Thyroid gland (tissue), 4 donors: ENCODE measurements around the gene FKBP7. TPM values are rescaled to one million over a fixed set of nuclear protein-coding genes. Genes with fewer than 3 reads are reported as not detected.
"Not testable (repeated sequence)": the region's sequence is repeated elsewhere in the genome, so short reads cannot be mapped to it uniquely, and the experiment has no call there.

Source experiments
- DNase-seq, 2 donors: peaks; one replicate each; pipeline ENCODE4 v3.0.0-alpha.2; 2019
- H3K27ac ChIP-seq, 3 donors: fragments of 200-600 bp; sonication (generic); 1 replicate in 2 of 3; 2 replicates in 1 of 3; pipeline ENCODE4 v1.5.1; 2016 to 2019; ENCODE audit warnings: mild to moderate bottlenecking in 1 of 3, moderate library complexity in 1 of 3
- H3K27me3 ChIP-seq: fragments of 200-600 bp; sonication (generic); one replicate; pipeline ENCODE4 v1.5.1; 2019
- H3K36me3 ChIP-seq, 2 donors: fragments of 200-600 bp; sonication (generic); one replicate each; pipeline ENCODE4 v1.5.1; 2016 to 2019
- H3K4me1 ChIP-seq, 2 donors: fragments of 200-600 bp; sonication (generic); one replicate each; pipeline ENCODE4 v1.5.1; 2017 to 2019
- H3K4me3 ChIP-seq, 3 donors: fragments of 200-600 bp; sonication (generic); replicated peaks in 1 of 3; 1 replicate in 2 of 3; 2 replicates in 1 of 3; pipeline ENCODE4 v1.5.1; 2016; ENCODE audit warnings: mild to moderate bottlenecking in 1 of 3
- H3K9me3 ChIP-seq: fragments of 200-600 bp; sonication (generic); one replicate; pipeline ENCODE4 v1.5.1; 2017
- CTCF ChIP-seq, 6 experiments: fragments of 200-600 bp in 3 of 6; fragments of 450-650 bp in 3 of 6; sonication (generic) in 3 of 6; IDR thresholded peaks; one replicate each; pipeline ENCODE4 v1.5.1; 2016 to 2019; ENCODE audit warnings: antibody characterized with exemption in 6 of 6, mild to moderate bottlenecking in 2 of 6, inconsistent platforms in 1 of 6, moderate library complexity in 1 of 6
- POLR2A ChIP-seq, 2 donors: fragments of 450-650 bp; IDR thresholded peaks; one replicate each; pipeline ENCODE4 v1.6.1; 2017; ENCODE audit warnings: antibody characterized with exemption in 2 of 2, mild to moderate bottlenecking in 2 of 2, moderate library complexity in 1 of 2
- WGBS, 2 donors: methylation state at CpG; one replicate each; pipeline ENCODE4 v1.1.5; 2017; 5-methylcytosine and 5-hydroxymethylcytosine counted together
- intact Hi-C: fragments of 100-400 bp; cut with DNase I; formaldehyde crosslinking; loops from one replicate; pipeline ENCODE4 v1.15.1; 2023
- total RNA-seq, 4 donors: library from RNA; depleted of rRNA; stranded (reverse); fragments of >200 nt; gene quantifications; one replicate each; pipeline ENCODE4 v1.2.3, GENCODE V29; 2016

Gene FKBP7
- total RNA-seq, 4 donors from 2014 or later, result 10.0 to 22.4 (median 16.5) TPM

GRCh38 chr2:178426388-178426787 lies 52.0 kb downstream of the FKBP7 start:
- H3K27me3 ChIP-seq, result no peaks in the 10 kb centered on the region

GRCh38 chr2:178425255-178425827 lies 53.1 kb downstream of the FKBP7 start:
- WGBS, 2 donors, result 97 to 99% methylated on average over 4 of the region's 4 CpGs
- DNase-seq, result no peak
- H3K27me3 ChIP-seq, result no peaks in the 10 kb centered on the region
- H3K9me3 ChIP-seq, result no peaks in the 10 kb centered on the region
- H3K4me3 ChIP-seq, result no peak overlapping the region
- no peak for TF ChIP-seq CTCF (IDR thresholded peaks at IDR 0.05)
- no peak for TF ChIP-seq POLR2A (IDR thresholded peaks at IDR 0.05)
- H3K36me3 ChIP-seq, result peaks cover 0 to 4% of the 10 kb centered on the region in 2 donors
- H3K4me1 ChIP-seq, result no peaks in the 10 kb centered on the region
- intact Hi-C loops, result no loop called here
- H3K27ac ChIP-seq, result no peak overlapping the region

More at GRCh38 chr2:178426388-178426787, 52.0 kb downstream of the FKBP7 start:
- Histone ChIP-seq H3K27ac (no peak overlapping the region), H3K9me3 (no peaks in the 10 kb centered on the region), H3K36me3 (peaks cover 7 to 10% of the 10 kb centered on the region in 2 donors), H3K4me3 (no peak overlapping the region), H3K4me1 (no peaks in the 10 kb centered on the region)
- intact Hi-C loops, result no loop called here
- no peak for TF ChIP-seq CTCF (IDR thresholded peaks at IDR 0.05)
- TF ChIP-seq POLR2A (IDR thresholded peaks at IDR 0.05), result no peak
- no peak for DNase-seq
- 89 to 91% methylated on average over 3 of the region's 3 CpGs for WGBS, 2 donors

GRCh38 chr2:178423746-178424145 lies 54.7 kb downstream of the FKBP7 start:
- H3K4me3 ChIP-seq, DNase-seq, H3K27ac ChIP-seq, H3K27me3 ChIP-seq, H3K36me3 ChIP-seq, H3K4me1 ChIP-seq, H3K9me3 ChIP-seq, intact Hi-C loops: not testable (repeated sequence)
- WGBS, 2 donors, result 97 to 99% methylated on average over 5 of the region's 5 CpGs

GRCh38 chr2:178422097-178422496 lies 56.3 kb downstream of the FKBP7 start:
- Histone ChIP-seq H3K9me3 (no peaks in the 10 kb centered on the region), H3K4me3 (no peak overlapping the region), H3K27ac (no peak overlapping the region), H3K36me3 (no peaks in the 10 kb centered on the region), H3K27me3 (no peaks in the 10 kb centered on the region), H3K4me1 (no peaks in the 10 kb centered on the region)
- no peak for DNase-seq
- TF ChIP-seq POLR2A (IDR thresholded peaks at IDR 0.05) (no peak), CTCF (IDR thresholded peaks at IDR 0.05) (no peak)
- intact Hi-C loops, result no loop called here
- 92 to 96% methylated on average over 3 of the region's 3 CpGs for WGBS, 2 donors

- WGBS, 2 donors, result 43 to 58% methylated on average over 1 of the region's 1 CpG
- intact Hi-C loops, result no loop called here
- H3K27ac ChIP-seq, result no peak overlapping the region
- TF ChIP-seq CTCF (IDR thresholded peaks at IDR 0.05) (no peak), POLR2A (IDR thresholded peaks at IDR 0.05) (no peak)
- no peak overlapping the region for H3K4me3 ChIP-seq
- no peaks in the 10 kb centered on the region for H3K9me3 ChIP-seq
- no peaks in the 10 kb centered on the region for H3K27me3 ChIP-seq
- H3K36me3 ChIP-seq, result no peaks in the 10 kb centered on the region
- no peaks in the 10 kb centered on the region for H3K4me1 ChIP-seq
- no peak for DNase-seq
These were observed 57.9 kb downstream of the FKBP7 start for GRCh38 chr2:178420463-178420999.
